Activated CD8-positive, alpha-beta memory T cell treated with anti-CD3 and anti-CD28 coated beads for 4 hours (primary cell): ENCODE results near the gene REXO2.

Experiments
- DNase-seq, 2 donors: peaks; one replicate each; pipeline ENCODE4 v3.0.0-alpha.2; 2020; ENCODE audit warnings: low read depth in 2 of 2

REXO2 gene

GRCh38 chr11:114439229-114440120 lies at the start of gene REXO2:
REXO2 (plus strand) TSS chr11:114439467; CDS start chr11:114439529, 62 bp downstream.
- DNase-seq, result peak; percentile 90

GRCh38 chr11:114392735-114393667 lies 46.3 kb upstream of the REXO2 start:
- DNase-seq, result no peak

DNA sequence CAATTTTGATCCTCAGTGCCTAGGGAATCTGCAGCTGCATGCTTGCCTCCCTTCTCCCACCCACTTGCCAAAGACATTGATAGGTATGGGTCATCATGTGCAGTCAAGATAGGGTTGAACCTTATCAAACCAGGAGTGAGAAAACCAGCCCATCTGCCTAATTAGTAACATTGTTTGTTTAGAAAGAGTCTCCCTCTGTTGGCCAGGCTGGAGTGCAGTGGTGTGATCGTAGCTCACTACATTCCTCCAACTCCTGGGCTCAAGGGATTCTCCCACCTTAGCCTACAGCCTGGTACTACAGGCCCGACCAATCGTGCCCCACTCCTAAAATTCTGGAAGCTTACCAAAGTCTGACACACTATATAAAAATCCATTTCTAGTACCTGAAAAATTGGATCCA lies 43.5 kb upstream of the REXO2 start:
- no peak for DNase-seq

DNA sequence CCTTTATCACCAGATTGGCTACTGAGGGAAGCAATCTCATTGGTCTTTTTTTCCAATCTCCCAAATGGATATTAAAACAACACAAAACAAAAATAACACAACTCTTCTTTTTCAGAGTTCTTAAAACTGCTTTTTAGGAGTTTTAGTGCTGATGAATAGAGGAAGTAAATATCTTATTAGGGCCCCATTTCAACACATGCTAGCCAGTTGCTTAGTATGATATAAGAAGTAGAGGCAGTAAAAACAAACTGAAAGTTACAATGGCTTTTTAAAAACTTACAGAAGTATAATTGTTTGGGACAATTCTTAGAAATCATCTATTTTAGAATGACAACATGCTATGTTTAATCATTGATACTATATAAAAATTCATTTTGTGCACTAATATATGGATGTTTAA lies 42.4 kb upstream of the REXO2 start:
- no peak for DNase-seq

DNA sequence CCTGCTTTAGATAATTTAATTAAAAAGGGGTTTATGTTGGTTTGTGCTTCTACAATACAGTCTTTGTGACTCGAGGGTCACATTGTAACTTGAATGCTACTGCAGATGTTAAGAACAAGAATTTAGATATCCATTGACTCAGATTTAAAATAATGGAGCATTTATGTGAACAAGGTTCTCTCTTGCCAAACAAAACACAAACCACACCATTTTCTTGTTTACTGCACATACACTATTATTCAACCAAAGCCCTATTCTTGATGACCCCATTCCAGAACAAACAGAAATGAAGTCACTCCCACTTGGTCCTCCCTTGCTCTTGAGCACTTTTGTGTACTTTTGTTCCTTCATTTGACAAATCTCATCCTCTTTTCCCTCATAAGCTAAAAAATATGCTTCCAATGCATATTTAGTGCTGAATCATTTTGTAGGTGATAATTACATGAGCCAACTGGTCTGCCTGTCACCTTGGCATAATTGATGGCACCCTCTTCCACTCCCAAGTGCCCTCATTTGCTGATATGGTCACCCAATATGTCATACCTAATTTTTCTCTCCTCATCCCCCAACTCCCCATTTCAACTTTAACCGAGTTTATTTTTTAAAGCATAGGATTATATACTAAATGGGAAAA lies 41.8 kb upstream of the REXO2 start:
- no peak for DNase-seq

DNA sequence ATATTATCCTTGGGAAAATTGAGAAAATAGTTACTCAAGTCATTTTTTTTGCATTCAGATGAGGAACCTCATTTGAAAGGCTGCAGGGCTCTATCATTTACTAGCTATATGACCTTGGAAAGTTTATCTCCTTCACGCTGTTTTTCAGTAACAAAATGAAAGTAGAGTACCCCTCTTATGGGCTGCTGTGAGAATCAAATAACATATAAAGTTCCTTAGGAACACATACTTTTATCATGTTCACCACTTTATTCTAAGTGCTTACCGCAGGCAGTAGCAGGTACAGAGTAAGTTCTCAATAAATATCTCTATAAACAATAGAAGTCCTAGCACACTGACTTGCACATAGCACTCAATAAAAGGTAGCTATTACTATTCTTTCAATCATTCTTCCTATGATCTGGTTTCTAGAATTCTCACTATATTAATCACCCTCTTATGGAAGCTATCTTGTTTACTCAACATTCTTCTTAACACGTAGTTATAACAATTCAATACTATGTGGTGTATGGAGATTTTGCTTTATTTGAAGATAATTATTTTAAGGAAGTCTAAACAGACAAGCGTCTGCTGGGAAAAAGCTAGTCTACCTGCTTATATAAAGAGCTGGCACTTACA lies 40.9 kb upstream of the REXO2 start:
- DNase-seq, result no peak

GRCh38 chr11:114399490-114400215 lies 39.6 kb upstream of the REXO2 start:
- no peak for DNase-seq

GRCh38 chr11:114400216-114400914 lies 38.9 kb upstream of the REXO2 start, which contains the start of the genes C11orf71 and RBM7:
C11orf71 (minus strand) TSS chr11:114400511; CDS start chr11:114400331, 180 bp downstream.
RBM7 (plus strand) TSS chr11:114400666; CDS start chr11:114400672, 6 bp downstream.
- DNase-seq, result peak; percentile 97 to 98

- no peak for DNase-seq
These were observed 38.4 kb upstream of the REXO2 start for GRCh38 chr11:114400915-114401223.

GRCh38 chr11:114401311-114401710 lies 38.0 kb upstream of the REXO2 start:
- DNase-seq, result no peak

DNA sequence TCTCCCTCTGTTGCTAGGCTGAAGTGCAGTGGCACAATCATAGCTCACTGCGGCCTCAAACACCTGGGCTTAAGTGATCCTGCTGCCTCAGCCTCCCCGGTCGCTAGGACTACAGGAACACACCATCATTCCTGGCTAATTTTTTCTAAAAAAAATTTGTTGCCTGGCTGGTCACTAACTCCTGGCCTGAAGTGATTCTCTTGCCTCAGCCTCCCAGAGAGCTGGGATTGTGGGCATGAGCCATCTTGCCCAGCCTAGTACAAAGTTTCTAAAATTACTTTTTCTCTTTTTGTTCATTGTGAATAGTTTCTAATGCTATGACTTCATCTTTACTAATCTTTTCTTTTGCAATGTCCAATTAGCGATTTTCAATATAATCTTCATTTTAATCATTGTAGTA lies 26.3 kb upstream of the REXO2 start:
- DNase-seq, result no peak

DNA sequence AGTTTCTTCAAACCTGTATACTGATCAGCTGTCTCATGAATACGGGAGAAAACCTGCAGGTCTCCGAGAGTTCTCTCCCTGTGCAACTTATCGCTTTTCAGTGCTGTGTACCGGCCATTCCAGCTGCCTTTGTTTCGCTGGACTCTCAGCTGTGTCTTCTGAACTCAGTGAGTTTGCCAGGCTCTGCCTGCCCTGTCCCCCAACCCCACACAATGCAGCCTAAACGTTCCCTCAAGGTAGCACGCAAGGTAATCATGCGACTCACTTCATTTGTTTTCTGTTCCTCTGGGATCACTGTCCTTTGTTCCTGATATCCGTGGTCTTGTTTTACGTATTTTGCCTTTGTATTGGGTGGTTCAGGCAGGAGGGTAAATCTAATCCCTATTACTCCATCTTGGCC lies 25.3 kb upstream of the REXO2 start:
- DNase-seq, result no peak

DNA sequence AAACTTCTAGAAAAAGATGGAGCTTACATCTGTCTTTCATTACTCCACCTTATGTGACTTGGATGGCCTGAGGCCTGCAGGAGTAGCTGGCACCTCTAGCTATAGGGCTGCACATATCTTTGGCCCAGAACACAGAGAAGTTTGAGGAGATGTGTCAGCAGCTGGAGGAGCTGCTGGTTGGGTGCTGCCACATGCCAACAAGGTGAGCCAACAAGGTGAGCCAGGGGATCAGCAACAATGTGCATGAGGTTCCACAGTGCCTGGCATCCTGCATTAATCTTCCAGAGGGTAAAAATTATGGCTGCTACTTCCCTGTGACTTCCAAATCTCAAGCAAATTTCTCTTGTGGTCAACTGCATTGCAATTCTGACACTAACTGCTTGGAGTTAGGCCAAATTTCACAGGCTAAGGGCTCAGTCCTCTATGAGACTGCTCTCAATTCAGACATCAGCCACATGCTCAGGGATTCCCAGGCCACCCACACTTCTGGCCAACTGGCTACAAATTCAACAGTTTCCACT lies 22.8 kb upstream of the REXO2 start:
- no peak for DNase-seq

DNA sequence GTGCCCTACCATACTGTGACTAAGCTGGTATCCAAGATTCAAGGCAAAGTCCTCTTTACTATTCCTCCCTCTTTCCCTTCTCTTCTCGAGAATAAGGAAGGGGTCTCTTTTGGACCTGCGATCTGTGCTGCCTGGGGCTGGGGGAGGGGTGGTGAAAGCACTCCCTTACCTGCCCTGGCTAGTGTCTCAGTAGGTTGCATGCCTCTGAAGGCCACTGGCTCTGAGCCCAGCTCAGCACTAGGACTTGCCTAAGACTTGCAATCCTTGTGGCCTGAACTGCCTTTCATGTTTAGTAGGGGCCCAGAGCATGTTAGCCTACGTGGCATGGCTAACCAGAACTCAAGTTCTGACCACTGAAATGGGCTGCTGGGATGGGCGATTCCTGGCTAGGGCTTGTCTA lies 13.0 kb upstream of the REXO2 start:
- DNase-seq, result no peak

GRCh38 chr11:114430290-114430689 lies 9.0 kb upstream of the REXO2 start:
- no peak for DNase-seq

- no peak for DNase-seq
These were observed 6.4 kb upstream of the REXO2 start for GRCh38 chr11:114432893-114433292.

- no peak for DNase-seq
These were observed 5.9 kb upstream of the REXO2 start for GRCh38 chr11:114433376-114433775.

- DNase-seq, result no peak
These were observed 964 bp upstream of the REXO2 start for GRCh38 chr11:114438303-114438702.

GRCh38 chr11:114440121-114440860 lies 1.0 kb downstream of the REXO2 start:
- DNase-seq, result no peak
